Suprapubic skin (tissue), 4 donors: ENCODE measurements around the gene EXOC2. TPM values are rescaled to one million over a fixed set of nuclear protein-coding genes. Genes with fewer than 3 reads are reported as not detected.
"Not testable (repeated sequence)": the region's sequence is repeated elsewhere in the genome, so short reads cannot be mapped to it uniquely, and the experiment has no call there.

Experiments used
- DNase-seq, 2 donors: peaks; one replicate each; pipeline ENCODE4 v3.0.0-alpha.2; 2019; ENCODE audit warnings: low spot score in 2 of 2
- H3K27ac ChIP-seq: fragments of 200-600 bp; sonication (generic); one replicate; pipeline ENCODE4 v1.5.1; 2019
- H3K27me3 ChIP-seq: fragments of 200-600 bp; sonication (generic); one replicate; pipeline ENCODE4 v1.5.1; 2019
- H3K36me3 ChIP-seq: fragments of 200-600 bp; sonication (generic); one replicate; pipeline ENCODE4 v1.5.1; 2019
- H3K4me1 ChIP-seq: fragments of 200-600 bp; sonication (generic); one replicate; pipeline ENCODE4 v1.5.1; 2019
- H3K4me3 ChIP-seq: fragments of 200-600 bp; sonication (generic); one replicate; pipeline ENCODE4 v1.5.1; 2019; ENCODE audit warnings: mild to moderate bottlenecking
- H3K9me3 ChIP-seq: fragments of 200-600 bp; sonication (generic); one replicate; pipeline ENCODE4 v1.5.1; 2019
- CTCF ChIP-seq, 2 donors: fragments of 200-600 bp in 1 of 2; fragments of 450-650 bp in 1 of 2; sonication (generic) in 1 of 2; IDR thresholded peaks; one replicate each; pipeline ENCODE4 v1.5.1; 2016 to 2019; ENCODE audit warnings: antibody characterized with exemption in 2 of 2, mild to moderate bottlenecking in 1 of 2, moderate library complexity in 1 of 2
- EP300 ChIP-seq: sonication (generic); formaldehyde crosslinking; IDR thresholded peaks from one replicate; pipeline ENCODE4 v1.6.1; 2017; ENCODE audit warnings: antibody characterized with exemption
- POLR2A ChIP-seq, 2 donors: fragments of 450-650 bp; IDR thresholded peaks; one replicate each; pipeline ENCODE4 v1.6.1; 2017; ENCODE audit warnings: antibody characterized with exemption in 2 of 2, mild to moderate bottlenecking in 2 of 2, moderate library complexity in 2 of 2
- POLR2AphosphoS5 ChIP-seq, 3 donors: sonication (generic); formaldehyde crosslinking; IDR thresholded peaks; one replicate each; pipeline ENCODE4 v1.6.1; 2017; ENCODE audit warnings: antibody characterized with exemption in 3 of 3
- WGBS: methylation state at CpG from one replicate; pipeline ENCODE4 v1.1.5; 2018; 5-methylcytosine and 5-hydroxymethylcytosine counted together
- total RNA-seq, 4 donors: library from RNA; depleted of rRNA; stranded (reverse); fragments of >200 nt; gene quantifications; one replicate each; pipeline ENCODE4 v1.1.0, GENCODE V29; 2016

Gene EXOC2
- total RNA-seq, 4 donors from 2014 or later = 17.7 to 28.1 (median 20.3) TPM

- Histone ChIP-seq H3K4me1 (no peaks in the 10 kb centered on the region), H3K4me3 (no peak overlapping the region), H3K9me3 (no peaks in the 10 kb centered on the region), H3K36me3 (peaks cover 20% of the 10 kb centered on the region), H3K27me3 (no peaks in the 10 kb centered on the region), H3K27ac (no peak overlapping the region)
- DNase-seq = no peak
- TF ChIP-seq CTCF (IDR thresholded peaks at IDR 0.05) = no peak
- no peak for TF ChIP-seq POLR2A (IDR thresholded peaks at IDR 0.05)
- no peak for TF ChIP-seq POLR2AphosphoS5 (IDR thresholded peaks at IDR 0.05)
- TF ChIP-seq EP300 = no peak
- WGBS = 97% methylated on average over 14 of the region's 14 CpGs
These were observed 86.0 kb downstream of the EXOC2 start for GRCh38 chr6:606829-607379.

- not testable (repeated sequence) for H3K9me3 ChIP-seq, H3K27me3 ChIP-seq, DNase-seq, H3K4me1 ChIP-seq, H3K27ac ChIP-seq, H3K4me3 ChIP-seq
- peaks cover 15% of the 10 kb centered on the region for H3K36me3 ChIP-seq
- WGBS = 88% methylated on average over 5 of the region's 5 CpGs
These were observed 87.0 kb downstream of the EXOC2 start for GRCh38 chr6:605895-606294.

GRCh38 chr6:604579-604978, 88.4 kb downstream of the EXOC2 start:
- 96% methylated on average over 15 of the region's 15 CpGs for WGBS
- Histone ChIP-seq H3K27me3 (no peaks in the 10 kb centered on the region), H3K9me3 (no peaks in the 10 kb centered on the region), H3K27ac (no peak overlapping the region), H3K4me1 (no peaks in the 10 kb centered on the region), H3K36me3 (peaks cover 12% of the 10 kb centered on the region), H3K4me3 (no peak overlapping the region)
- no peak for DNase-seq
- TF ChIP-seq CTCF (IDR thresholded peaks at IDR 0.05) (no peak), POLR2A (IDR thresholded peaks at IDR 0.05) (no peak), POLR2AphosphoS5 (IDR thresholded peaks at IDR 0.05) (no peak), EP300 (no peak)

- H3K36me3 ChIP-seq = peaks cover 13% of the 10 kb centered on the region
- no peak for TF ChIP-seq CTCF (IDR thresholded peaks at IDR 0.05)
- no peak overlapping the region for H3K27ac ChIP-seq
- no peak for DNase-seq
- H3K27me3 ChIP-seq = no peaks in the 10 kb centered on the region
- 97% methylated on average over 6 of the region's 6 CpGs for WGBS
- H3K4me1 ChIP-seq = no peaks in the 10 kb centered on the region
- H3K4me3 ChIP-seq = no peak overlapping the region
- no peaks in the 10 kb centered on the region for H3K9me3 ChIP-seq
These were observed 89.7 kb downstream of the EXOC2 start for GRCh38 chr6:603265-603664.

- H3K36me3 ChIP-seq = peaks cover 28% of the 10 kb centered on the region
These were observed 93.1 kb downstream of the EXOC2 start for GRCh38 chr6:599576-600448.

More at GRCh38 chr6:599576-600448, 93.1 kb downstream of the EXOC2 start:
- WGBS = 93% methylated on average over 7 of the region's 7 CpGs
- H3K4me3 ChIP-seq = no peak overlapping the region
- no peaks in the 10 kb centered on the region for H3K27me3 ChIP-seq
- no peak overlapping the region for H3K27ac ChIP-seq
- no peaks in the 10 kb centered on the region for H3K4me1 ChIP-seq
- TF ChIP-seq CTCF (IDR thresholded peaks at IDR 0.05) (no peak), POLR2AphosphoS5 (IDR thresholded peaks at IDR 0.05) (no peak), EP300 (no peak), POLR2A (IDR thresholded peaks at IDR 0.05) (no peak)
- DNase-seq = no peak
- H3K9me3 ChIP-seq = no peaks in the 10 kb centered on the region
